GM23338 (cell line): ENCODE measurements around the gene ELMOD3. TPM values are rescaled to one million over a fixed set of nuclear protein-coding genes. Genes with fewer than 3 reads are reported as not detected.

Source experiments
- ATAC-seq: fragments of 200-7000 bp; cut with Tn5 transposase; 3 replicates; pipeline ENCODE4 v1.9.1; 2020
- DNase-seq: peaks from one replicate; pipeline ENCODE4 v3.0.0-alpha.2; 2015; ENCODE audit warnings: low spot score
- H2AFZ ChIP-seq: fragments of 200-600 bp; sonication (generic); 2 replicates; pipeline ENCODE4 v1.8.0; 2016; ENCODE audit warnings: antibody characterized with exemption, mild to moderate bottlenecking, moderate library complexity
- H3F3A ChIP-seq: fragments of 200-600 bp; sonication (generic); replicated peaks from 2 replicates; pipeline ENCODE4 v1.8.0; 2017; ENCODE audit warnings: antibody characterized with exemption, mixed run types, low read depth
- H3K27ac ChIP-seq: fragments of 200-600 bp; sonication (generic); 2 replicates; pipeline ENCODE4 v1.6.1; 2016; ENCODE audit warnings: low read depth
- H3K27me3 ChIP-seq: fragments of 200-600 bp; sonication (generic); 2 replicates; pipeline ENCODE4 v1.8.0; 2016; ENCODE audit warnings: mild to moderate bottlenecking, mixed run types, moderate library complexity; ENCODE audit not compliant: insufficient read depth
- H3K36me3 ChIP-seq: fragments of 200-600 bp; sonication (generic); 2 replicates; pipeline ENCODE4 v1.8.0; 2016; ENCODE audit warnings: mild to moderate bottlenecking; ENCODE audit not compliant: insufficient read depth
- H3K4me1 ChIP-seq: fragments of 200-600 bp; sonication (generic); 2 replicates; pipeline ENCODE4 v1.8.0; 2016; ENCODE audit warnings: mild to moderate bottlenecking, moderate library complexity; ENCODE audit not compliant: insufficient read depth
- H3K4me2 ChIP-seq: fragments of 200-600 bp; sonication (generic); 2 replicates; pipeline ENCODE4 v1.7.1; 2017; ENCODE audit warnings: mixed run types
- H3K4me3 ChIP-seq: fragments of 200-600 bp; sonication (generic); 2 replicates; pipeline ENCODE4 v1.6.1; 2016; ENCODE audit warnings: mixed run types
- H3K79me2 ChIP-seq: fragments of 200-600 bp; sonication (generic); replicated peaks from 2 replicates; pipeline ENCODE4 v1.8.0; 2017; ENCODE audit warnings: mild to moderate bottlenecking; ENCODE audit not compliant: insufficient read depth
- H3K9me2 ChIP-seq: fragments of 200-600 bp; sonication (generic); 2 replicates; pipeline ENCODE4 v1.8.0; 2017; ENCODE audit not compliant: insufficient read depth
- H4K20me1 ChIP-seq: fragments of 200-600 bp; sonication (generic); replicated peaks from 2 replicates; pipeline ENCODE4 v1.8.0; 2017; ENCODE audit warnings: mild to moderate bottlenecking; ENCODE audit not compliant: insufficient read depth
- H3K27ac Mint-ChIP-seq: 2 replicates; pipeline ENCODE4 v1.8.0; 2020; ENCODE audit warnings: inconsistent platforms, mild to moderate bottlenecking, moderate library complexity, mixed read lengths
- H3K27me3 Mint-ChIP-seq: 3 replicates; pipeline ENCODE4 v1.8.0; 2022; ENCODE audit warnings: low read depth, mild to moderate bottlenecking, moderate library complexity, mixed read lengths, inconsistent platforms; ENCODE audit not compliant: insufficient read depth, poor library complexity
- H3K36me3 Mint-ChIP-seq: 3 replicates; pipeline ENCODE4 v1.8.0; 2021; ENCODE audit warnings: low read depth, mild to moderate bottlenecking, inconsistent platforms, moderate library complexity, mixed read lengths
- H3K4me1 Mint-ChIP-seq: 3 replicates; pipeline ENCODE4 v1.8.0; 2020; ENCODE audit warnings: mild to moderate bottlenecking, inconsistent platforms, mixed read lengths
- H3K4me3 Mint-ChIP-seq: 3 replicates; pipeline ENCODE4 v1.8.0; 2021; ENCODE audit warnings: moderate library complexity, mild to moderate bottlenecking, inconsistent platforms, mixed read lengths
- H3K9me3 Mint-ChIP-seq: 3 replicates; pipeline ENCODE4 v1.8.0; 2020; ENCODE audit warnings: moderate library complexity, mild to moderate bottlenecking, inconsistent platforms, mixed read lengths
- CREB1 ChIP-seq: fragments of 250-450 bp; sonication (Bioruptor Pico); IDR thresholded peaks from 2 replicates; pipeline ENCODE4 v1.5.0; 2020; ENCODE audit warnings: low read depth, mild to moderate bottlenecking, moderate library complexity
- CTCF ChIP-seq, 2 experiments: fragments of 200-600 bp in 1 of 2; sonication (generic) in 1 of 2; conservative IDR thresholded peaks; 2 replicates each; pipeline versions ENCODE4 v1.5.1 to v1.6.1; 2016 to 2017; ENCODE audit warnings: antibody characterized with exemption in 2 of 2, low read depth in 2 of 2, mild to moderate bottlenecking in 2 of 2, moderate library complexity in 1 of 2
- ETS1 ChIP-seq: IDR thresholded peaks from 2 replicates; pipeline ENCODE4 v1.6.1; 2016; ENCODE audit warnings: antibody characterized with exemption
- EZH2 ChIP-seq: fragments of 200-600 bp; sonication (generic); IDR thresholded peaks from one replicate; pipeline ENCODE4 v1.8.0; 2017; ENCODE audit warnings: antibody characterized with exemption, mild to moderate bottlenecking, low read depth; ENCODE audit not compliant: unreplicated experiment
- EZH2phosphoT487 ChIP-seq: fragments of 200-600 bp; sonication (generic); IDR thresholded peaks from one replicate; pipeline ENCODE4 v1.8.1; 2018; ENCODE audit warnings: antibody characterized with exemption; ENCODE audit not compliant: unreplicated experiment
- JUNB ChIP-seq: IDR thresholded peaks from one replicate; pipeline ENCODE4 v1.6.1; 2016; ENCODE audit warnings: antibody characterized with exemption; ENCODE audit not compliant: unreplicated experiment
- NANOG ChIP-seq: IDR thresholded peaks from 2 replicates; pipeline ENCODE4 v1.6.1; 2016; ENCODE audit warnings: antibody characterized with exemption, borderline replicate concordance
- POLR2AphosphoS5 ChIP-seq: IDR thresholded peaks from 2 replicates; pipeline ENCODE4 v1.6.1; 2016; ENCODE audit warnings: antibody characterized with exemption, low read depth
- STAT1 ChIP-seq: IDR thresholded peaks from one replicate; pipeline ENCODE4 v1.6.1; 2016; ENCODE audit warnings: antibody characterized with exemption; ENCODE audit not compliant: unreplicated experiment
- ZNF114 ChIP-seq: fragments of 250-450 bp; sonication (Bioruptor Pico); IDR thresholded peaks from 2 replicates; pipeline ENCODE4 v1.5.0; 2020; ENCODE audit warnings: mild to moderate bottlenecking, moderate library complexity
- ZNF331 ChIP-seq: fragments of 250-450 bp; sonication (Bioruptor Pico); IDR thresholded peaks from 2 replicates; pipeline ENCODE4 v1.5.0; 2020; ENCODE audit warnings: low read depth, mild to moderate bottlenecking, moderate library complexity
- ZNF462 ChIP-seq: fragments of 250-450 bp; sonication (Bioruptor Pico); IDR thresholded peaks from 2 replicates; pipeline ENCODE4 v1.5.0; 2020; ENCODE audit warnings: mild to moderate bottlenecking, moderate library complexity
- polyA plus RNA-seq: library from polyadenylated mRNA; unstranded; fragments of >200 nt; fragmentation: Nextera tagmentation; extraction: Ambion mirVana; gene quantifications from 2 replicates; pipeline ENCODE4 v1.2.1, GENCODE V29; 2016
- total RNA-seq: library from RNA; depleted of rRNA; stranded (reverse); fragments of >200 nt; shearing (Covaris generic); gene quantifications from 2 replicates; pipeline ENCODE4 v1.2.3, GENCODE V29; 2014

Gene ELMOD3
- total and polyA plus RNA-seq, 2 experiments from 2014 or later = 8.6 to 8.9 TPM

- TF ChIP-seq EZH2 (no peak), NANOG (no peak), EZH2phosphoT487 (no peak), JUNB (no peak), ZNF114 (CRISPR knock-in tag) (no peak), CTCF (conservative IDR thresholded peaks at IDR 0.05; ENCODE audit: low read depth in 2 of 2) (peak; percentile 100)
Measured at GRCh38 chr2:85420536-85421259, 66.1 kb downstream of the ELMOD3 start (continued).

GRCh38 chr2:85421260-85422071, 66.9 kb downstream of the ELMOD3 start:
- peaks cover 4% of the 10 kb centered on the region; the same call in 1 of the 2 replicates for H3K79me2 ChIP-seq
- peaks cover 4% of the 10 kb centered on the region; the same call in 1 of the 2 replicates for H3K27me3 ChIP-seq
- no peaks in the 10 kb centered on the region for H3K9me2 ChIP-seq
- H4K20me1 ChIP-seq = no peaks in the 10 kb centered on the region
- H3K9me3 Mint-ChIP-seq = no peaks in the 10 kb centered on the region
- no peaks in the 10 kb centered on the region for H3K36me3 ChIP-seq
- DNase-seq (no peak), ATAC-seq (no peak)
- H3K4me3 ChIP-seq = no peak overlapping the region
- H3K4me3 Mint-ChIP-seq = no peak overlapping the region; the same call in 2 of the 3 replicates
- H3F3A ChIP-seq = peaks cover 13% of the 10 kb centered on the region; the same call in 1 of the 2 replicates
- H2AFZ ChIP-seq = peak overlapping the region; percentile 99
- H3K36me3 Mint-ChIP-seq = no peaks in the 10 kb centered on the region; the same call in 2 of the 3 replicates
- peaks cover 29% of the 10 kb centered on the region for H3K4me1 ChIP-seq
- peaks cover 29% of the 10 kb centered on the region for H3K4me1 Mint-ChIP-seq
- peaks cover 29% of the 10 kb centered on the region for H3K27me3 Mint-ChIP-seq
- no peak overlapping the region for H3K27ac Mint-ChIP-seq
- peak overlapping the region; percentile 51 for H3K4me2 ChIP-seq
- H3K27ac ChIP-seq = peak overlapping the region; percentile 68; the same call in 1 of the 2 replicates
- TF ChIP-seq CREB1 (CRISPR knock-in tag) (no peak), ZNF331 (CRISPR knock-in tag) (no peak), JUNB (no peak), EZH2phosphoT487 (no peak), ETS1 (no peak), NANOG (no peak), ZNF114 (CRISPR knock-in tag) (no peak), POLR2AphosphoS5 (no peak), STAT1 (no peak), ZNF462 (CRISPR knock-in tag) (no peak), EZH2 (no peak)
